NT2/D1 (cell line): ENCODE data around the gene SDHAF2.

Source experiments
- YY1 ChIP-seq: IDR thresholded peaks from 2 replicates; pipeline ENCODE4 v1.6.1; 2011; ENCODE audit not compliant: insufficient read length, insufficient read depth
- ZNF274 ChIP-seq: IDR thresholded peaks from 2 replicates; pipeline ENCODE4 v1.6.1; 2011; ENCODE audit warnings: mild to moderate bottlenecking, low read depth, low read length

DNA sequence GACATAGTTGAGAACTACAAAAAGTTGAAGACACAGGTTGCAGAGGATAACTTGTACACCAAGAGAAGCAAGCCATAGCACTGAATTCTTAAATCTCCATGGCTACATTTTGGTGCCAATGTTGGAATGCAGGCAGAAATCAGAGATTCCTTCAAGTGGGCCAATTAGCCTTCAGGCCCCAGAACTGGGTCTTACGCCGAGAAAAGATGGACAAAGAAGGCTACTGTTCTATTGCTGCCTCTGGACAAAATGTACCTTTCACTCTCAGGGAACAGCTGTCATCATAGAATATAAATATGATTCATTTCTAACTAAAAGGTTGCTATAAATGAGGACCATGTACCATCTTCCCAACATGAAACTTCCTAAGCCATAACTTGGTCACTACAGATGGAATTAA lies 23.9 kb upstream of the SDHAF2 start:
- TF ChIP-seq YY1 (no peak), ZNF274 (no peak)
